PFSK-1 (cell line): ENCODE data around the gene INSL3.

Source experiments
- POLR2AphosphoS5 ChIP-seq: IDR thresholded peaks from 2 replicates; pipeline ENCODE4 v1.6.1; 2012; ENCODE audit warnings: low read depth, mild to moderate bottlenecking, control low read depth, low read length, moderate library complexity
- SIN3A ChIP-seq: IDR thresholded peaks from 2 replicates; pipeline ENCODE4 v1.6.1; 2012; ENCODE audit warnings: mild to moderate bottlenecking, low read length, moderate library complexity, borderline replicate concordance; ENCODE audit not compliant: insufficient read depth
- TAF1 ChIP-seq: IDR thresholded peaks from 2 replicates; pipeline ENCODE4 v1.6.1; 2012; ENCODE audit warnings: low read length, control low read depth, borderline replicate concordance; ENCODE audit not compliant: insufficient read depth
- TF ChIP-seq, protein P1 (sequence below), 2 experiments: IDR thresholded peaks; 2 replicates each; pipeline versions ENCODE4 v1.6.1 to v1.8.0; 2011 to 2012; ENCODE audit warnings: low read depth in 2 of 2, low read length in 2 of 2, control low read depth in 1 of 2, inconsistent platforms in 1 of 2, mild to moderate bottlenecking in 1 of 2, moderate library complexity in 1 of 2; ENCODE audit not compliant: insufficient read depth in 1 of 2

DNA sequence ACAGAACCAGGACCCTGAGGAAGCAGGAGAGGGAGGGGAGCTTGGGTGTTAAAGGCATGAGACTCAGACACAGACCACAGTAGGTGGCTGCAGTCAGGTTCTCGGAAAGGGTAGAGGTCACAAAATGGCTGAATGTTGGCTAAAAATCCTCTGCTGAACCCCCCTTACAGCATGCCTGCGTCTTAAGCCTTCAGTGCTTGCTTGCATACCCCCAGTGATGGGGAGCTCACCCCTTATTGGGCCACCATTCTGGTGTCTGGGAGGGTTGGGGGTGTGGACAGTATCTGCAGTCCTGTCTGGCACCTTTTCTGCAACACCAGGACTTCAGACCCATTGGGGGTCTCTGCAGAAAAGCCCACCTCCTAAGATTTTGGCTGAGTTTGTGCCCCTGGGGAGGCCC lies 40.5 kb downstream of the INSL3 start:
- TF ChIP-seq TAF1: no peak
- TF ChIP-seq, protein P1, sequence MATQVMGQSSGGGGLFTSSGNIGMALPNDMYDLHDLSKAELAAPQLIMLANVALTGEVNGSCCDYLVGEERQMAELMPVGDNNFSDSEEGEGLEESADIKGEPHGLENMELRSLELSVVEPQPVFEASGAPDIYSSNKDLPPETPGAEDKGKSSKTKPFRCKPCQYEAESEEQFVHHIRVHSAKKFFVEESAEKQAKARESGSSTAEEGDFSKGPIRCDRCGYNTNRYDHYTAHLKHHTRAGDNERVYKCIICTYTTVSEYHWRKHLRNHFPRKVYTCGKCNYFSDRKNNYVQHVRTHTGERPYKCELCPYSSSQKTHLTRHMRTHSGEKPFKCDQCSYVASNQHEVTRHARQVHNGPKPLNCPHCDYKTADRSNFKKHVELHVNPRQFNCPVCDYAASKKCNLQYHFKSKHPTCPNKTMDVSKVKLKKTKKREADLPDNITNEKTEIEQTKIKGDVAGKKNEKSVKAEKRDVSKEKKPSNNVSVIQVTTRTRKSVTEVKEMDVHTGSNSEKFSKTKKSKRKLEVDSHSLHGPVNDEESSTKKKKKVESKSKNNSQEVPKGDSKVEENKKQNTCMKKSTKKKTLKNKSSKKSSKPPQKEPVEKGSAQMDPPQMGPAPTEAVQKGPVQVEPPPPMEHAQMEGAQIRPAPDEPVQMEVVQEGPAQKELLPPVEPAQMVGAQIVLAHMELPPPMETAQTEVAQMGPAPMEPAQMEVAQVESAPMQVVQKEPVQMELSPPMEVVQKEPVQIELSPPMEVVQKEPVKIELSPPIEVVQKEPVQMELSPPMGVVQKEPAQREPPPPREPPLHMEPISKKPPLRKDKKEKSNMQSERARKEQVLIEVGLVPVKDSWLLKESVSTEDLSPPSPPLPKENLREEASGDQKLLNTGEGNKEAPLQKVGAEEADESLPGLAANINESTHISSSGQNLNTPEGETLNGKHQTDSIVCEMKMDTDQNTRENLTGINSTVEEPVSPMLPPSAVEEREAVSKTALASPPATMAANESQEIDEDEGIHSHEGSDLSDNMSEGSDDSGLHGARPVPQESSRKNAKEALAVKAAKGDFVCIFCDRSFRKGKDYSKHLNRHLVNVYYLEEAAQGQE (IDR thresholded peaks at IDR 0.05; ENCODE audit: insufficient read depth in 1 of 2, low read depth in 2 of 2, low read length in 2 of 2): no peak
- TF ChIP-seq POLR2AphosphoS5: no peak
- TF ChIP-seq SIN3A: no peak
